ENCODE results near the gene IL4R. TPM values are rescaled to one million over a fixed set of nuclear protein-coding genes. Genes with fewer than 3 reads are reported as not detected.

Gene IL4R
- total RNA-seq, 2 donors from 2014 or later: 30.6 to 31.6 TPM

DNA sequence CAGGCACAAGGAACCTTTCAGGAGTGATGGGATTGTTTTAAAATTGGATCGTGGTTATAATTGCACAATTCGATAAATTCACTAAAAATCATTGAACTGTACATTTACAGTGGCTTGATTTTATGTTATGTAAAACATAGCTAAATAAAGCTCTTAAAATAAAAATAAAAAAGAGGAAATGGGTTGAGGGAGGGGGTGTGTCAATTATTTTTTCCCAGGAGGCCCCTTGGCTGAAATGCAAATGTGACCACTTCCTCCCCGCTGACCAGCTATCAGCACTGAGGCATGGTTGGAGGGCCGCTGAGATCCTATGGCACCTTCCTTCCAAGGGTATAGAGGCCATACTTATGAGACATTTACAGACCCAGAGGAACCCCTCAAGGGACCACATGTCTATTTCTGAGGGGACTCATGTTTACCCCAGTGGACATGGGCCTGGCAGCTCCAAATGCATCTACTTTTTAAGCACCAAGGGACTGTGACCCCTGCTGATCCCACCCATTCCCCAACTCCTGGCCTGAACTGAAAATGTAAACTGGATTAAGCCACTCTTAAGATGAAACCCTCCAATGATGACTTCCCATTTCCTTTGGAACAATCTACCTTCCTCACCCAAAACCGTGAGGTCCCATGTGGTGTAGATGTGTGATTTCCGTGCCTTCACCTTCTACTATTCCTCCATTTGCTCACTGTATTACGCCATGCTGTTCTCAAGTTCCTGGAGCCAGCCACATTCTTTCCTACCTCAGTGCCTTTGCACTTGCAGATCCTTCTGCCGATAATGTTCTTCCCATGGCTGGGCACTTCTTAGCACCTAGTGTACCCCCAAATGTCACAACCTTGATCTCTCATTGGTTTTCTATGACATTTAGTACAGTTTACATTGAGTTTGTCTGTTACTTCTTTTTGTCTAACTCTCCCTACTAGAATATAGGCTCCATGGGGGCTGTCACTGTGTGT, 85.4 kb downstream of the IL4R start:
- Mint-ChIP-seq H3K27ac (no peak overlapping the region), H3K9me3 (peaks cover 2% of the 10 kb centered on the region), H3K27me3 (ENCODE audit: insufficient read depth) (peaks cover 3% of the 10 kb centered on the region), H3K36me3 (ENCODE audit: low read depth) (no peaks in the 10 kb centered on the region), H3K4me3 (no peak overlapping the region), H3K4me1 (no peaks in the 10 kb centered on the region)
- no peak overlapping the region for H3K4me3 ChIP-seq (ENCODE audit: low read length)
- H3K27ac ChIP-seq (ENCODE audit: low read depth, low read length): no peak overlapping the region
- H3K9ac ChIP-seq (ENCODE audit: extremely low read depth, low read length, poor library complexity, severe bottlenecking): no peak overlapping the region
- H3K9me3 ChIP-seq (ENCODE audit: control insufficient read depth, low read length): no peaks in the 10 kb centered on the region
- 90% methylated on average over 4 to 6 of the region's 8 CpGs for WGBS, 2 experiments (ENCODE audit: insufficient coverage in 1 of 2, insufficient read length in 1 of 2)
- DNase-seq: no peak
- H3K27me3 ChIP-seq (ENCODE audit: control insufficient read depth, insufficient read depth, low read length, poor library complexity, severe bottlenecking): no peaks in the 10 kb centered on the region
- no peaks in the 10 kb centered on the region for H3K36me3 ChIP-seq (ENCODE audit: control insufficient read depth, insufficient read depth, low read length)
- H3K4me1 ChIP-seq (ENCODE audit: control insufficient read depth, insufficient read depth, low read length): no peaks in the 10 kb centered on the region
- TF ChIP-seq, protein P1, sequence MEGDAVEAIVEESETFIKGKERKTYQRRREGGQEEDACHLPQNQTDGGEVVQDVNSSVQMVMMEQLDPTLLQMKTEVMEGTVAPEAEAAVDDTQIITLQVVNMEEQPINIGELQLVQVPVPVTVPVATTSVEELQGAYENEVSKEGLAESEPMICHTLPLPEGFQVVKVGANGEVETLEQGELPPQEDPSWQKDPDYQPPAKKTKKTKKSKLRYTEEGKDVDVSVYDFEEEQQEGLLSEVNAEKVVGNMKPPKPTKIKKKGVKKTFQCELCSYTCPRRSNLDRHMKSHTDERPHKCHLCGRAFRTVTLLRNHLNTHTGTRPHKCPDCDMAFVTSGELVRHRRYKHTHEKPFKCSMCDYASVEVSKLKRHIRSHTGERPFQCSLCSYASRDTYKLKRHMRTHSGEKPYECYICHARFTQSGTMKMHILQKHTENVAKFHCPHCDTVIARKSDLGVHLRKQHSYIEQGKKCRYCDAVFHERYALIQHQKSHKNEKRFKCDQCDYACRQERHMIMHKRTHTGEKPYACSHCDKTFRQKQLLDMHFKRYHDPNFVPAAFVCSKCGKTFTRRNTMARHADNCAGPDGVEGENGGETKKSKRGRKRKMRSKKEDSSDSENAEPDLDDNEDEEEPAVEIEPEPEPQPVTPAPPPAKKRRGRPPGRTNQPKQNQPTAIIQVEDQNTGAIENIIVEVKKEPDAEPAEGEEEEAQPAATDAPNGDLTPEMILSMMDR (conservative IDR thresholded peaks at IDR 0.05): no peak

DNA sequence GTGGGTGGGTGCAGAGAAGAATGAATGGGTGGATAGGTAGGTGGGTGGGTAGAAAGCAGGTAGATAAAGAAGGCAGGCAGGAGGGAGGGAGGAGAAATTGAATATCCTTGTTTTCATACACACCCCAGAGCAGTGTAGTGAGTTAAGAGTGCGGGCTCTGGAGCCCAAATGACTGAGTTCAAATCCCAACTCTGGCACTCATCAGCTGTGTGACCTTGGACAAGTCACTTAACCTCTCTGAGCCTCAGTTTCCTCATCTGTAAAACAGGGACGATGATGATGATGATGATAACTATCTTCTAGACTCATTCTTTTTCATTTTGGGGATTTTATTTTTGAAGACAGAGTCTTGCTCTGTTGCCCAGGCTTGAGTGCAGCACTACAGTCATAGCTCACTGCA, 86.2 kb downstream of the IL4R start:
- Mint-ChIP-seq H3K27me3 (ENCODE audit: insufficient read depth) (no peaks in the 10 kb centered on the region), H3K4me3 (no peak overlapping the region), H3K36me3 (ENCODE audit: low read depth) (no peaks in the 10 kb centered on the region), H3K9me3 (peaks cover 2% of the 10 kb centered on the region), H3K27ac (no peak overlapping the region), H3K4me1 (no peaks in the 10 kb centered on the region)
- TF ChIP-seq, protein P1 (conservative IDR thresholded peaks at IDR 0.05): no peak
- no peaks in the 10 kb centered on the region for H3K4me1 ChIP-seq (ENCODE audit: control insufficient read depth, insufficient read depth, low read length)
- DNase-seq: no peak
- no peaks in the 10 kb centered on the region for H3K9me3 ChIP-seq (ENCODE audit: control insufficient read depth, low read length)
- H3K27me3 ChIP-seq (ENCODE audit: control insufficient read depth, insufficient read depth, low read length, poor library complexity, severe bottlenecking): no peaks in the 10 kb centered on the region
- no peaks in the 10 kb centered on the region for H3K36me3 ChIP-seq (ENCODE audit: control insufficient read depth, insufficient read depth, low read length)
- no peak overlapping the region for H3K4me3 ChIP-seq (ENCODE audit: low read length)
- no peak overlapping the region for H3K27ac ChIP-seq (ENCODE audit: low read depth, low read length)
- WGBS, 2 experiments (ENCODE audit: insufficient coverage in 1 of 2, insufficient read length in 1 of 2): 88 to 100% methylated on average over 1 to 2 of the region's 2 CpGs
- H3K9ac ChIP-seq (ENCODE audit: extremely low read depth, low read length, poor library complexity, severe bottlenecking): no peak overlapping the region

DNA sequence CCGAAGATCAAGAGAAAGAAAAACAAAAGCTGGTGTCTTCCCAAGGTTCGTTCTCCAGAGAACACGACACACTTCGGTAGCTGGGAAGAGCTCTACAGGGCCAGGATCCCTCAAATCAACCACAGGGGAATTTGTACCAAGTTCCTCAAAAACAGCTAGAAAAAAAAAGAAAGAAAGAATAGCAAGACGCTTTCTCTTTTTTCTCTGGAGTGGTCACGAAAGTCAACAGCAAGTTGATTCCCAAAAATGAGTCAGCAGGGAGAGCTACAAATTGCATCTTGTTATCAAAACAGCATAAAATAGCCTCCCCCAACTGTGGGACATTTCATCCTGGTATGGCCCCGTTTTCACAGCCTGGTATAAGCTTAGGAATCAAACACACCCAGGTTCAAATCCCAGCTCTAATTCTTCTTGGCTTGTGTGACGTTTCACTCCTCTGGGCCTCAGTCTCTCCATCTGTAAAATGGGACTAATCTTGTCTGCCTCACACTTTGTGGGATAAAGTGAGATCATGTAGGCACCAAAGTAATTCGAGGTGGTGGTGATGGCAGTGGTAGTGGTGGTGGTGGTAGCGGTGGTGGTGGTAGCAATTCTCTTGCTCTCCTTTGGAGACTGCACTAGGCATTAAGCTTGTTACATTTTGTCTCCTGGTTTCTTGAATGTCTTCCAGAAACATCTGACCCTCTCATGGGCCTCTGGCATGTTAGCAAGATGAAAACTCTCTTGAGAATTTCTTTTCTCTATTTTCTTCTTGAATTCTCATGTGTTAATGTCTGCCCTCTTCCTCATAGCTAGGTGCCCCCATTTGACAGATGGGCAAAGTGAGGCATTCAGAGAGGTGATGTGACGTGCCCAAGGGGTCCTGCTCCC, 87.2 kb downstream of the IL4R start:
- TF ChIP-seq, protein P1 (conservative IDR thresholded peaks at IDR 0.05): no peak
- H3K9me3 ChIP-seq (ENCODE audit: control insufficient read depth, low read length): no peaks in the 10 kb centered on the region
- no peaks in the 10 kb centered on the region for H3K36me3 ChIP-seq (ENCODE audit: control insufficient read depth, insufficient read depth, low read length)
- Mint-ChIP-seq H3K27me3 (ENCODE audit: insufficient read depth) (no peaks in the 10 kb centered on the region), H3K4me3 (no peak overlapping the region), H3K36me3 (ENCODE audit: low read depth) (no peaks in the 10 kb centered on the region), H3K4me1 (no peaks in the 10 kb centered on the region), H3K9me3 (no peaks in the 10 kb centered on the region), H3K27ac (no peak overlapping the region)
- H3K27ac ChIP-seq (ENCODE audit: low read depth, low read length): no peak overlapping the region
- no peak overlapping the region for H3K9ac ChIP-seq (ENCODE audit: extremely low read depth, low read length, poor library complexity, severe bottlenecking)
- H3K4me1 ChIP-seq (ENCODE audit: control insufficient read depth, insufficient read depth, low read length): no peaks in the 10 kb centered on the region
- DNase-seq: no peak
- no peak overlapping the region for H3K4me3 ChIP-seq (ENCODE audit: low read length)
- whole genome bisulfite sequencing, 2 experiments (ENCODE audit: insufficient coverage in 1 of 2, insufficient read length in 1 of 2): 86 to 90% methylated on average over 9 to 11 of the region's 11 CpGs
- no peaks in the 10 kb centered on the region for H3K27me3 ChIP-seq (ENCODE audit: control insufficient read depth, insufficient read depth, low read length, poor library complexity, severe bottlenecking)

Data from endodermal cell (in vitro differentiated cells).